SK-N-SH (cell line): ENCODE measurements around the gene ZNF426. TPM values are rescaled to one million over a fixed set of nuclear protein-coding genes. Genes with fewer than 3 reads are reported as not detected.

ENCODE experiments used
- CTCF ChIA-PET: fragments of 300-600, 350-600 bp; formaldehyde crosslinking; extraction: SDS; loops from one replicate; lab custom pipeline; 2021; lab: Yijun Ruan, JAX
- POLR2A ChIA-PET: fragments of 350-600 bp; sonication (Branson Sonifier 250); formaldehyde crosslinking; extraction: SDS; loops from one replicate; lab custom pipeline; 2020; ENCODE audit warnings: antibody characterized with exemption, inconsistent platforms; lab: Yijun Ruan, JAX
- DNase-seq: peaks from one replicate; pipeline ENCODE4 v3.0.0; 2012
- H2AFZ ChIP-seq: fragments of 200-600 bp; sonication (generic); 2 replicates; pipeline ENCODE4 v1.8.1; 2016; ENCODE audit warnings: antibody characterized with exemption, mild to moderate bottlenecking, low read depth
- H3F3A ChIP-seq: fragments of 200-600 bp; sonication (generic); replicated peaks from 2 replicates; pipeline ENCODE3; 2016; ENCODE audit warnings: antibody characterized with exemption, mild to moderate bottlenecking; ENCODE audit not compliant: insufficient read depth
- H3K27ac ChIP-seq, 2 experiments: fragments of 200-500 bp in 1 of 2; fragments of 200-600 bp in 1 of 2; sonication (Bioruptor generic) in 1 of 2; sonication (generic), shearing (Covaris generic) in 1 of 2; 2 replicates each; pipeline versions ENCODE4 v1.5.1 to v1.6.1; 2014 to 2016; ENCODE audit warnings: low read depth in 2 of 2, inconsistent platforms in 1 of 2, low read length in 1 of 2, mild to moderate bottlenecking in 1 of 2, mixed read lengths in 1 of 2
- H3K27me3 ChIP-seq: fragments of 200-600 bp; sonication (generic), shearing (Covaris generic); 2 replicates; pipeline ENCODE4 v1.6.1; 2016; ENCODE audit warnings: mixed run types; ENCODE audit not compliant: insufficient read depth
- H3K36me3 ChIP-seq, 2 experiments: fragments of 200-500 bp in 1 of 2; fragments of 200-600 bp in 1 of 2; sonication (Bioruptor generic) in 1 of 2; sonication (generic) in 1 of 2; replicated peaks in 1 of 2; 2 replicates each; pipeline versions ENCODE3 to v1.5.1; 2014 to 2016; ENCODE audit warnings: low read length in 1 of 2, mild to moderate bottlenecking in 1 of 2; ENCODE audit not compliant: insufficient read depth in 2 of 2, control insufficient read depth in 1 of 2
- H3K4me1 ChIP-seq, 2 experiments: fragments of 200-500 bp in 1 of 2; fragments of 200-600 bp in 1 of 2; sonication (Bioruptor generic) in 1 of 2; sonication (generic), shearing (Covaris generic) in 1 of 2; 2 replicates each; pipeline versions ENCODE4 v1.5.1 to v1.6.1; 2014 to 2016; ENCODE audit warnings: low read depth in 1 of 2, low read length in 1 of 2, mixed run types in 1 of 2; ENCODE audit not compliant: insufficient read depth in 2 of 2, control insufficient read depth in 1 of 2
- H3K4me2 ChIP-seq: fragments of 200-600 bp; sonication (generic), shearing (Covaris generic); 2 replicates; pipeline ENCODE4 v1.6.1; 2017; ENCODE audit warnings: mixed run types
- H3K4me3 ChIP-seq, 2 experiments: fragments of 200-500 bp in 1 of 2; fragments of 200-600 bp in 1 of 2; sonication (Bioruptor generic) in 1 of 2; sonication (generic), shearing (Covaris generic) in 1 of 2; 2 replicates each; pipeline versions ENCODE4 v1.5.1 to v1.8.1; 2014 to 2016; ENCODE audit warnings: low read depth in 2 of 2, inconsistent platforms in 1 of 2, low read length in 1 of 2, mild to moderate bottlenecking in 1 of 2, mixed read lengths in 1 of 2, moderate library complexity in 1 of 2
- H3K79me2 ChIP-seq: fragments of 200-600 bp; sonication (generic); 2 replicates; pipeline ENCODE4 v1.8.1; 2017; ENCODE audit warnings: mild to moderate bottlenecking; ENCODE audit not compliant: insufficient read depth
- H3K9ac ChIP-seq: fragments of 200-600 bp; sonication (generic); 2 replicates; pipeline ENCODE4 v1.6.1; 2017; ENCODE audit warnings: mixed run types
- H3K9me2 ChIP-seq: fragments of 200-600 bp; sonication (generic); 2 replicates; pipeline ENCODE4 v1.6.1; 2017; ENCODE audit warnings: mixed run types
- H3K9me3 ChIP-seq: fragments of 200-600 bp; sonication (generic); 2 replicates; pipeline ENCODE4 v1.6.1; 2017; ENCODE audit warnings: mixed run types, mild to moderate bottlenecking, moderate library complexity
- H4K20me1 ChIP-seq: fragments of 200-600 bp; sonication (generic); 2 replicates; pipeline ENCODE4 v1.6.1; 2017; ENCODE audit warnings: mild to moderate bottlenecking, mixed run types; ENCODE audit not compliant: insufficient read depth
- CHD2 ChIP-seq: fragments of 150-350 bp; IDR thresholded peaks from 2 replicates; pipeline ENCODE4 v1.6.1; 2018; ENCODE audit warnings: low read length; ENCODE audit not compliant: partially characterized antibody
- ELF1 ChIP-seq: IDR thresholded peaks from 2 replicates; pipeline ENCODE4 v1.4.0; 2012
- FOXJ3 ChIP-seq: sonication (generic); formaldehyde crosslinking; IDR thresholded peaks from 2 replicates; pipeline ENCODE4 v1.5.1; 2020; ENCODE audit warnings: mild to moderate bottlenecking, missing genetic modification reagents
- GABPA ChIP-seq: IDR thresholded peaks from 2 replicates; pipeline ENCODE4 v1.4.0; 2012; ENCODE audit warnings: low read depth, mild to moderate bottlenecking
- GATA2 ChIP-seq: sonication (generic); formaldehyde crosslinking; IDR thresholded peaks from 2 replicates; pipeline ENCODE4 v1.5.0; 2020; ENCODE audit warnings: mild to moderate bottlenecking, missing genetic modification reagents
- JUND ChIP-seq: IDR thresholded peaks from 2 replicates; pipeline ENCODE4 v1.4.0; 2012
- MEF2A ChIP-seq: IDR thresholded peaks from 2 replicates; pipeline ENCODE4 v1.4.0; 2012; ENCODE audit warnings: low read depth, borderline replicate concordance
- POLR2AphosphoS5 ChIP-seq: IDR thresholded peaks from 2 replicates; pipeline ENCODE4 v1.6.1; 2012; ENCODE audit warnings: low read depth, low read length
- RCOR1 ChIP-seq: fragments of 150-350 bp; IDR thresholded peaks from 2 replicates; pipeline ENCODE4 v1.6.1; 2017; ENCODE audit warnings: antibody characterized with exemption, low read length
- RXRA ChIP-seq: IDR thresholded peaks from 2 replicates; pipeline ENCODE4 v1.4.0; 2012; ENCODE audit warnings: low read depth, mild to moderate bottlenecking, borderline replicate concordance
- SIN3A ChIP-seq: IDR thresholded peaks from 2 replicates; pipeline ENCODE4 v1.6.1; 2012; ENCODE audit warnings: low read depth, mild to moderate bottlenecking, low read length, moderate library complexity, borderline replicate concordance
- SMC3 ChIP-seq: IDR thresholded peaks from 2 replicates; pipeline ENCODE4 v1.6.1; 2012; ENCODE audit warnings: low read depth, low read length, improper control_type of control experiment
- TAF1 ChIP-seq: IDR thresholded peaks from 2 replicates; pipeline ENCODE4 v1.6.1; 2012; ENCODE audit warnings: low read depth, mild to moderate bottlenecking, low read length, moderate library complexity, borderline replicate concordance
- TCF12 ChIP-seq: IDR thresholded peaks from 2 replicates; pipeline ENCODE4 v1.4.0; 2012
- YY1 ChIP-seq: IDR thresholded peaks from 2 replicates; pipeline ENCODE4 v1.4.0; 2012; ENCODE audit warnings: low read depth, mild to moderate bottlenecking
- WGBS: methylation state at CpG from one replicate; pipeline ENCODE4 v1.1.6; 2017; ENCODE audit warnings: low lambda C conversion rate; 5-methylcytosine and 5-hydroxymethylcytosine counted together
- polyA plus RNA-seq, 3 experiments: library from polyadenylated mRNA; depleted of rRNA; stranded (reverse); fragments of >200 nt; gene quantifications; 2 replicates each; pipeline ENCODE4 v1.2.3, GENCODE V29; 2012
- TF ChIP-seq, protein P1 (sequence below): IDR thresholded peaks from 2 replicates; pipeline ENCODE4 v1.6.1; 2012; ENCODE audit warnings: mild to moderate bottlenecking, low read depth, low read length, moderate library complexity
- TF ChIP-seq, protein P2 (sequence below): fragments of 150-350 bp; IDR thresholded peaks from 2 replicates; pipeline ENCODE4 v1.6.1; 2017; ENCODE audit warnings: antibody characterized with exemption, low read length, low read depth, borderline replicate concordance
- TF ChIP-seq, protein P3 (sequence below): IDR thresholded peaks from 2 replicates; pipeline ENCODE4 v1.4.0; 2012; ENCODE audit warnings: low read depth, borderline replicate concordance
- TF ChIP-seq, protein P4 (sequence below): IDR thresholded peaks from 2 replicates; pipeline ENCODE4 v1.4.0; 2012; ENCODE audit warnings: low read depth, borderline replicate concordance
- TF ChIP-seq, protein P5 (sequence below): fragments of 200-600 bp; sonication (generic); IDR thresholded peaks from 2 replicates; pipeline ENCODE4 v1.6.1; 2017; ENCODE audit warnings: antibody characterized with exemption, mild to moderate bottlenecking, moderate library complexity

Gene ZNF426
- polyA plus RNA-seq, 1 of the 3 experiments (the other 2 are of a cell fraction), result 2.4 TPM

DNA sequence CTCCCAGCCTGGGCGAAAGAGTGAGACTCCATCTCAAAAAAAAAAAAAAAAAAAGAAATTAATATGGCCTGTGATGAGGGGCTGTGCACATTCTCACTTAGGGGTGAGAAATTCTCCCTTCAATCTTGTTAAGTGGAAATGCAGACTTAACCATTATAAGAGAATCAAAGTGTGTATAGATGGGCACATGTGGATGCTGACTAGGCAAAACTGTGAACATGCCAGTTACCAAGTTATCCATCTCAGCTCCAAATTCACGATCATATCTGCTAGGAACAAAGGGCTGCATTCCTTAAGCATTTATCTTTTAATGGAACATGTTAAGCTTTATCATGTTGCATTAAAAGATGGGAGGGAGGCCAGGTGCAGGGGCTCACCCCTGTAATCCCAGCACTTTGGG is 44.3 kb downstream of the ZNF426 start:
- CTCF ChIA-PET, result no interaction called here
- H3K4me2 ChIP-seq, result no peak overlapping the region

DNA sequence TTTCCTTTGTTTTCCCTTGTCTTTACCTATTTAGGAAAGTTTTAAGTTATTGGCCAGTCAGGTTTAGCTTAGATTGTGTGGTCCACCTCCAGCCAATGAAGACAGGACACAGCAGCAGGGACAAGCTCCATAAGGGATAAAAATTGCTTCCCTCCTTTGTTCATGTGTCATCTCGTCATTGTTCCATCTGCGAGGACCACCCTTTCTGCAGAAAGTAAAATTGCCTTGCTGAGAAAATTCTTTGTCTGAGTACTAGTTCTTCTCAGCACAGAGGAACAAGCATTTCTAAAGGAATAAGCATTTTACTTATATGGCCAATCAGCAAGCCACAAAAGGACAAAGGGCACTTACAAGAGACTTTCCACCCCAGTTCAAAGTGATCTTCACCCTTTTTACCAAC is 51.4 kb downstream of the ZNF426 start:
- Histone ChIP-seq H3K79me2 (no peaks in the 10 kb centered on the region), H3K27me3 (no peaks in the 10 kb centered on the region), H3K4me3 (no peak overlapping the region), H3K4me2 (no peak overlapping the region), H4K20me1 (no peaks in the 10 kb centered on the region), H3K4me1 (no peaks in the 10 kb centered on the region), H3F3A (no peaks in the 10 kb centered on the region), H2AFZ (no peak overlapping the region), H3K9me2 (no peaks in the 10 kb centered on the region), H3K9me3 (no peaks in the 10 kb centered on the region; the same call in 1 of the 2 replicates), H3K9ac (no peak overlapping the region), H3K27ac (no peak overlapping the region), H3K36me3 (no peaks in the 10 kb centered on the region)
- no peak for DNase-seq
- 14% methylated on average over 2 of the region's 2 CpGs for WGBS
- POLR2A ChIA-PET, result no interaction called here
- CTCF ChIA-PET, result no interaction called here
- TF ChIP-seq MEF2A (no peak), JUND (no peak), POLR2AphosphoS5 (no peak), GATA2 (CRISPR knock-in tag) (no peak), GABPA (no peak), SIN3A (no peak), TAF1 (no peak)
- TF ChIP-seq, protein P1, sequence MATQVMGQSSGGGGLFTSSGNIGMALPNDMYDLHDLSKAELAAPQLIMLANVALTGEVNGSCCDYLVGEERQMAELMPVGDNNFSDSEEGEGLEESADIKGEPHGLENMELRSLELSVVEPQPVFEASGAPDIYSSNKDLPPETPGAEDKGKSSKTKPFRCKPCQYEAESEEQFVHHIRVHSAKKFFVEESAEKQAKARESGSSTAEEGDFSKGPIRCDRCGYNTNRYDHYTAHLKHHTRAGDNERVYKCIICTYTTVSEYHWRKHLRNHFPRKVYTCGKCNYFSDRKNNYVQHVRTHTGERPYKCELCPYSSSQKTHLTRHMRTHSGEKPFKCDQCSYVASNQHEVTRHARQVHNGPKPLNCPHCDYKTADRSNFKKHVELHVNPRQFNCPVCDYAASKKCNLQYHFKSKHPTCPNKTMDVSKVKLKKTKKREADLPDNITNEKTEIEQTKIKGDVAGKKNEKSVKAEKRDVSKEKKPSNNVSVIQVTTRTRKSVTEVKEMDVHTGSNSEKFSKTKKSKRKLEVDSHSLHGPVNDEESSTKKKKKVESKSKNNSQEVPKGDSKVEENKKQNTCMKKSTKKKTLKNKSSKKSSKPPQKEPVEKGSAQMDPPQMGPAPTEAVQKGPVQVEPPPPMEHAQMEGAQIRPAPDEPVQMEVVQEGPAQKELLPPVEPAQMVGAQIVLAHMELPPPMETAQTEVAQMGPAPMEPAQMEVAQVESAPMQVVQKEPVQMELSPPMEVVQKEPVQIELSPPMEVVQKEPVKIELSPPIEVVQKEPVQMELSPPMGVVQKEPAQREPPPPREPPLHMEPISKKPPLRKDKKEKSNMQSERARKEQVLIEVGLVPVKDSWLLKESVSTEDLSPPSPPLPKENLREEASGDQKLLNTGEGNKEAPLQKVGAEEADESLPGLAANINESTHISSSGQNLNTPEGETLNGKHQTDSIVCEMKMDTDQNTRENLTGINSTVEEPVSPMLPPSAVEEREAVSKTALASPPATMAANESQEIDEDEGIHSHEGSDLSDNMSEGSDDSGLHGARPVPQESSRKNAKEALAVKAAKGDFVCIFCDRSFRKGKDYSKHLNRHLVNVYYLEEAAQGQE, result no peak
- TF ChIP-seq, protein P2, sequence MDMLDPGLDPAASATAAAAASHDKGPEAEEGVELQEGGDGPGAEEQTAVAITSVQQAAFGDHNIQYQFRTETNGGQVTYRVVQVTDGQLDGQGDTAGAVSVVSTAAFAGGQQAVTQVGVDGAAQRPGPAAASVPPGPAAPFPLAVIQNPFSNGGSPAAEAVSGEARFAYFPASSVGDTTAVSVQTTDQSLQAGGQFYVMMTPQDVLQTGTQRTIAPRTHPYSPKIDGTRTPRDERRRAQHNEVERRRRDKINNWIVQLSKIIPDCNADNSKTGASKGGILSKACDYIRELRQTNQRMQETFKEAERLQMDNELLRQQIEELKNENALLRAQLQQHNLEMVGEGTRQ, result no peak

More for the DNA sequence above, 44.3 kb downstream of the ZNF426 start:
- Histone ChIP-seq H3K9ac (no peak overlapping the region), H3K36me3 (no peaks in the 10 kb centered on the region), H2AFZ (no peak overlapping the region), H3K4me1 (no peaks in the 10 kb centered on the region), H3K79me2 (no peaks in the 10 kb centered on the region), H3K27ac (no peak overlapping the region), H3F3A (no peaks in the 10 kb centered on the region), H3K9me3 (no peaks in the 10 kb centered on the region), H4K20me1 (no peaks in the 10 kb centered on the region), H3K27me3 (no peaks in the 10 kb centered on the region), H3K9me2 (no peaks in the 10 kb centered on the region), H3K4me3 (no peak overlapping the region)
- no peak for DNase-seq
- TF ChIP-seq RXRA (no peak), ELF1 (no peak), FOXJ3 (no peak), CHD2 (no peak), YY1 (no peak), GATA2 (CRISPR knock-in tag) (no peak), RCOR1 (no peak), SMC3 (no peak), MEF2A (no peak), TCF12 (no peak), SIN3A (no peak)
- TF ChIP-seq, protein P3, sequence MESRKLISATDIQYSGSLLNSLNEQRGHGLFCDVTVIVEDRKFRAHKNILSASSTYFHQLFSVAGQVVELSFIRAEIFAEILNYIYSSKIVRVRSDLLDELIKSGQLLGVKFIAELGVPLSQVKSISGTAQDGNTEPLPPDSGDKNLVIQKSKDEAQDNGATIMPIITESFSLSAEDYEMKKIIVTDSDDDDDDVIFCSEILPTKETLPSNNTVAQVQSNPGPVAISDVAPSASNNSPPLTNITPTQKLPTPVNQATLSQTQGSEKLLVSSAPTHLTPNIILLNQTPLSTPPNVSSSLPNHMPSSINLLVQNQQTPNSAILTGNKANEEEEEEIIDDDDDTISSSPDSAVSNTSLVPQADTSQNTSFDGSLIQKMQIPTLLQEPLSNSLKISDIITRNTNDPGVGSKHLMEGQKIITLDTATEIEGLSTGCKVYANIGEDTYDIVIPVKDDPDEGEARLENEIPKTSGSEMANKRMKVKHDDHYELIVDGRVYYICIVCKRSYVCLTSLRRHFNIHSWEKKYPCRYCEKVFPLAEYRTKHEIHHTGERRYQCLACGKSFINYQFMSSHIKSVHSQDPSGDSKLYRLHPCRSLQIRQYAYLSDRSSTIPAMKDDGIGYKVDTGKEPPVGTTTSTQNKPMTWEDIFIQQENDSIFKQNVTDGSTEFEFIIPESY, result no peak
- TF ChIP-seq, protein P4, sequence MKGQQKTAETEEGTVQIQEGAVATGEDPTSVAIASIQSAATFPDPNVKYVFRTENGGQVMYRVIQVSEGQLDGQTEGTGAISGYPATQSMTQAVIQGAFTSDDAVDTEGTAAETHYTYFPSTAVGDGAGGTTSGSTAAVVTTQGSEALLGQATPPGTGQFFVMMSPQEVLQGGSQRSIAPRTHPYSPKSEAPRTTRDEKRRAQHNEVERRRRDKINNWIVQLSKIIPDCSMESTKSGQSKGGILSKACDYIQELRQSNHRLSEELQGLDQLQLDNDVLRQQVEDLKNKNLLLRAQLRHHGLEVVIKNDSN, result no peak
- TF ChIP-seq, protein P5, sequence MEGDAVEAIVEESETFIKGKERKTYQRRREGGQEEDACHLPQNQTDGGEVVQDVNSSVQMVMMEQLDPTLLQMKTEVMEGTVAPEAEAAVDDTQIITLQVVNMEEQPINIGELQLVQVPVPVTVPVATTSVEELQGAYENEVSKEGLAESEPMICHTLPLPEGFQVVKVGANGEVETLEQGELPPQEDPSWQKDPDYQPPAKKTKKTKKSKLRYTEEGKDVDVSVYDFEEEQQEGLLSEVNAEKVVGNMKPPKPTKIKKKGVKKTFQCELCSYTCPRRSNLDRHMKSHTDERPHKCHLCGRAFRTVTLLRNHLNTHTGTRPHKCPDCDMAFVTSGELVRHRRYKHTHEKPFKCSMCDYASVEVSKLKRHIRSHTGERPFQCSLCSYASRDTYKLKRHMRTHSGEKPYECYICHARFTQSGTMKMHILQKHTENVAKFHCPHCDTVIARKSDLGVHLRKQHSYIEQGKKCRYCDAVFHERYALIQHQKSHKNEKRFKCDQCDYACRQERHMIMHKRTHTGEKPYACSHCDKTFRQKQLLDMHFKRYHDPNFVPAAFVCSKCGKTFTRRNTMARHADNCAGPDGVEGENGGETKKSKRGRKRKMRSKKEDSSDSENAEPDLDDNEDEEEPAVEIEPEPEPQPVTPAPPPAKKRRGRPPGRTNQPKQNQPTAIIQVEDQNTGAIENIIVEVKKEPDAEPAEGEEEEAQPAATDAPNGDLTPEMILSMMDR, result no peak
- WGBS, result 7% methylated on average over 2 of the region's 2 CpGs
- POLR2A ChIA-PET, result no interaction called here
